GM18517 (cell line): Measurements from ENCODE around the gene ABCC2.
"Not testable (repeated sequence)": the region's sequence is repeated elsewhere in the genome, so short reads cannot be mapped to it uniquely, and the experiment has no call there.

Source experiments
- ATAC-seq: cut with Tn5 transposase; IDR thresholded peaks from one replicate; pipeline ENCODE4 v1.9.1; 2021; ENCODE audit warnings: mild to moderate bottlenecking, moderate library complexity; ENCODE audit not compliant: unreplicated experiment

ABCC2 gene

GRCh38 chr10:99807786-99808185 is 25.3 kb downstream of the ABCC2 start:
- ATAC-seq = no peak

DNA sequence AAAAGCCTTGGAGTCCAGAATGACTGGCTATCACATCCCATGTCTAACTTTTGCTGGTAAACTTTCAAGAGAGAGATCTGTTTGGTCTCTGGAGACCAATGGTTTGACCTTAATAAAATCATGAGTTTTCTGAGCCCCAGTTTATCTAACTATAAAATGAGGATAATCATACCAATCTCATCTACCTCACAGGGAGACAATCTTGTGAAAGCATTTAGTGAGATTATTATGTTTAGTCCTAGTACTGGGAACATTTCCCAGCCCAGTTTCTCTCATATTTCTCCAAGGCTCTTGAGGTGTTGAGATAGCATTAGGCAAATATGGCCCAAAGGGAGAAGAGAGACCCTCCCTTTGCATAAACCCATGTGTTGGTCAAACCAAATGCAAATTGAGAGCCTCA is 25.8 kb downstream of the ABCC2 start:
- no peak for ATAC-seq

GRCh38 chr10:99809481-99809880 is 27.0 kb downstream of the ABCC2 start:
- ATAC-seq = no peak

DNA sequence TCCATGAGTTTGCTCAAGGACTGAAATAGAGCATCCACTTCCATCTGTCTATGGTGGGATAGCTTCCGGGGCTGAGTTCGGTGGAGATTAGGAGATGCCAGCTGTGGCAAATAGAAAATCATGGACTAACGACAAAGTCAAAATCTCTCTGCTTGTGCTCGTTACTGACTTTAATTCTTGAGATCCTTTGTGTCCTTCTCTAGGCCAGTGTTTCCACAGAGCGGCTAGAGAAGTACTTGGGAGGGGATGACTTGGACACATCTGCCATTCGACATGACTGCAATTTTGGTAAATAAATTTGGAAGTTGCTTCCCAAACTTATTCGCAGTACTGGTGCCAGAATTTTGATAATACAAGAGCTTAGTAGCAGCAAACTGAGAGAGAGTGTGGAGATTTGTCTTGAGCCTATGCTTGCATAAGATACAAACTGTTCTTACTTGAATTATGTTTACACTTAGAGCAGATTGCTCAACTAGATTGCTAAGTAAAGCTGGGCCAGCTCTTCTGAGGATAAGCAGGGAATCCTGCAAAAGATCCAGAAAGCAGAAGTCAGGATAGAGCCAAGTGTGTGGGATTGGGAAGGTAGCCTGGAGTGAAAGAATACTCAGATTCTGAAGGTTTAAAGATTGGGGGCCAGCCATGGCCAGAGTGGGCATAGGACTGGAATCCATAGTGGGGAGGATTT is 27.6 kb downstream of the ABCC2 start:
- no peak for ATAC-seq

DNA sequence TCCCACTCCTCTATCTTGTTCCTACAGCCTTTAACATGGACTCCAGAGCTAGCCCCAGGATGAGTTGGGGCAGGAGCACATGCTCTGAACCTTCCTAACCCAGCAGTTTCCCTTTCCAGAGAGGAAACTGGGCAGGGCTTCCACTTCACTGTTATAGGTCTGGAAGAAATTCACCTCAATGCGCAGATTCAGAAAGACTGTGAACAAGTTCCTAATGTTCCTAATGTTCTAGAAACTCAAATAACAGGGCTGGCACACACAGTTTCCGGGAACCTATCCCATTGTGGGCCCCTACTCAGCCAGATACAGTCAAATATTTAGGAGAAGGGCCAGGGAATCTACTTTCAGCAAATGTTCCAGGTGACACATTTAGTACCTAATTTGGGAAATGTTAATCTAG is 29.7 kb downstream of the ABCC2 start:
- ATAC-seq = no peak

DNA sequence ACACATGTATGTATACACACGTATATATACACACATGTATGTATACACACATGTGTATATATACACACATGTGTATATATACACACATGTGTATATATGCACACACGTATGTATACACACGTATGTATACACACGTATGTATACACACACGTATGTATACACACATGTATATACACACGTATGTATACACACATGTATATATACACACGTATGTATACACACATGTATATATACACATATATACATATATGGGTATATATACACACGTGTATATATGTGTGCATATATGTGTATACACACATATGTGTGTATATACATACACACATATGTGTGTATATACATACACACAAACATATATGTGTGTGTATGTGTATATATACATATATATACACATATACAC is 31.7 kb downstream of the ABCC2 start:
- ATAC-seq = no peak

DNA sequence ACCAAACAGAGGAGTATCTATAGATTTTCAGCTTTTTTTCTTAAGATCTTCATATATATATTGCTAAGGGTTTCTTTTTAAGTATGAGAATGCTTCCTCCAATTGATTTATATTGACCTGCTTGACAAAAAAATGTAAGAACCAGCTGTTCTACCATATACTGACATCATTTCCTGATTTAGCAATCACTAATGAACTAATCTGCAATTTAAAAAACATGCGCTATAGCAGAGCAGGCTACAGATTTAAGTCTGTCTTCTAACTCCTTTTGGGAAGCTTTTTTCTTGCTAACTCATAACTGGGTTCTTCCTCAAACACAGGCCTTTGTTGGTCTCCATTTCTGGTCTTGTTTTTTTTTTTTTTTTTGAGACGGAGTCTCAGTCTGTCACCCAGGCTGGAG is 33.2 kb downstream of the ABCC2 start:
- ATAC-seq = no peak

DNA sequence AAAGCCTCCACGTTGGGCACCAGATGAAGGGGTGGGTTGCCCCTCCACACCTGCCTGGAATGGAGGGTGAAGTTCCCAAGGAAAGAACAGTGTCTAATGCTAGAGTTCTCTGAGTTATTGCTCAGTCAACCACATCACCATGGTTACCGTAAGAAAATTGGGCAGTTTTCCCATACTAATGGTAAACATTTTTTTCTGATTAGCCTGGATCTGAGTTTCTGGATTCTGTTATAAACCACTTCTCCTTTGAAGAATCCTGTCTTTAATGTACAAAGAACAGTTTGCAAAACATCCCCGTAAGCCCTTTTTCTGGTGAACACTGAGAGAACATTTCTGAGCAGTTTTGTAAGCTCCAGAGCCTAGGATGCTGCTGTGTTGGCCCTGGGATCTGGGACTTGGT is 45.5 kb downstream of the ABCC2 start:
- no peak for ATAC-seq

GRCh38 chr10:99828464-99828863 is 46.0 kb downstream of the ABCC2 start:
- ATAC-seq = no peak

GRCh38 chr10:99832439-99832838 is 50.0 kb downstream of the ABCC2 start:
- ATAC-seq = no peak

- no peak for ATAC-seq
Measured at GRCh38 chr10:99834410-99834809, 52.0 kb downstream of the ABCC2 start.

- ATAC-seq = no peak
Measured at GRCh38 chr10:99835947-99836346, 53.5 kb downstream of the ABCC2 start.

DNA sequence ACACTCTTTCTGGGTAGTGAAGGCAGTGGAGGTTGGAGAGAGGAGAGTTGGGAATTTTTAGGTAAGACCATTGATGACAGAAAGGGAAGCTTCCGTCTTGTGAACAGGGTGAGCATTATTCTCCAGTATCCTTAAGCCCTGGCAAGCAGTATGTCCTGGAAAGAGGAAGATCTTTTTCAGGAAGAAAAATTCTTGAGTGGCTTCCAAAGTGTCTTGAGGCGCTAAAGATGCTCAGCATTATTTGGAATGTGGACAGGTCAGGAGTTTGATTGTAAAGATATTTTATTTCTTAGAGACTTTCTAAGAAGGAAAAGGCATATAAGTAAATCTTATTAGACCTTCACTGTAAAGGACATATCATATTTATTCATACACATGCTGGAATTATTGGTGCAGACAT is 54.3 kb downstream of the ABCC2 start:
- ATAC-seq = no peak

DNA sequence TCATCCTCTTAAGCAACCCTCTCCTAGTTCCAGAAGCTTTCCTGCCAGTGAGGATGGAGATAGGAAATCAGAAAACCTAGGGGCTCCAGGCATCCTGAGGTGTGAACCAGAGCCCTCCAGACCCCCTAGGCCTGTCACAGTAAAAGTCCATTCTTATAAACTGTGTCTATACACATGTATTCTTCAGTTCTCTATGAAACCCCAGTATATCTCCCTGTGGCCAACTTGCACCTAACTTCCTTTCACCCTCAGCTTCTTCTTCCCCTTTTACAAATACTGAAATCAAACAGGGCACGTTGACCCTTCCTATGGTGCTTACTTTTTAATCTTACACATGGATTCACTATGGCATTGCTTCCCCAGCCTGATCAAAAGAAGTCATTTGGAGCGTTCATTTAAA is 58.4 kb downstream of the ABCC2 start:
- ATAC-seq = not testable (repeated sequence)

- ATAC-seq = no peak
Measured at GRCh38 chr10:99841746-99842145, 59.3 kb downstream of the ABCC2 start.

- no peak for ATAC-seq
Measured at GRCh38 chr10:99843310-99843709, 60.9 kb downstream of the ABCC2 start.

GRCh38 chr10:99844433-99844955 is 62.1 kb downstream of the ABCC2 start:
- no peak for ATAC-seq

- ATAC-seq = no peak
Measured at GRCh38 chr10:99845837-99846382, 63.5 kb downstream of the ABCC2 start.

DNA sequence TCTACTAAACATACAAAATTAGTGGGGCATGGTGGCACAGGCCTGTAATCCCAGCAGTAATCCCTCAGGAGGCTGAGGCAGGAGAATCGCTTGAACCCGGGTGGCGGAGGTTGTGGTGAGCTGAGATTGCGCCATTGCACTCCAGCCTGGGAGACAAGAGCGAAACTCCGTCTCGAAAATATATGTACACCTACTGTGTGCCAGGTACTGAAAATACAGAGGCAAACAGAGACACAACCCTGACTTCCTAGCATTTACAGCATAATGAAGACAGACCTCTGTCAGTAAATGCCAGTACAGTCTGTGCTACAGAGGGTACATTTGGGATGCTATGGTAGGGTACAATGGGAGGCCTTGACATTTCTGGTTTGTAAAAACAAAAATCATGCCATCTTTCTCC is 66.6 kb downstream of the ABCC2 start:
- no peak for ATAC-seq

GRCh38 chr10:99849536-99849935 is 67.1 kb downstream of the ABCC2 start:
- no peak for ATAC-seq

DNA sequence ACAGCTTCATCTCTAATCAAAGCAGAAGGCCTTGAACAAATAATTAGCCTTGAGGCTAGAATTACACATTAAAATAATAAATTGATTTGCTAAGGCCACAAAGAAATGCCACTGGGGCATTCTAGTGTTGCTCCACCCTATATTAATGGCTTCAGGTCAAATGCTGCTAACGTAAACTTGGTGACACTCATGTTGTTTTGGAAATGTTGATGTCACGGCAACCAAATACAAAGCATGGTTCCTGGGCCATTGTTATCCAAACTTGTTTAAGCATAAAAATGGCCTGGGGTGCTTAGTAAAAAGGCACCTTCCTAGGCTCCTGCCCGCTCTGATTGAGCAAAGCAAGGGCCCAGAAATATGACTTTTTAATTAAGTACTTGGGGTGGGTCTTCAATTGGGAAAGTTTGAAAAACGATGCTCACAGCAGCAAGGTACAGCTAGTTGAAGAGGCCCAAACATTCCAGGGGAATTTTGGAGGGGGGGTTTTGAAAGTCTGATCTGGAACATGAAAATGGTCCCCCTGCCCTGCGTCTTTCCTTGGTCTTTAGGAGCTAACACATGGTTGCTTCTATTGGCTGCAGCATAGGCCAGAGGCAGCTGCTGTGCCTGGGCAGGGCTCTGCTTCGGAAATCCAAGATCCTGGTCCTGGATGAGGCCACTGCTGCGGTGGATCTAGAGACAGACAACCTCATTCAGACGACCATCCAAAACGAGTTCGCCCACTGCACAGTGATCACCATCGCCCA is 67.8 kb downstream of the ABCC2 start:
- ATAC-seq = no peak

DNA sequence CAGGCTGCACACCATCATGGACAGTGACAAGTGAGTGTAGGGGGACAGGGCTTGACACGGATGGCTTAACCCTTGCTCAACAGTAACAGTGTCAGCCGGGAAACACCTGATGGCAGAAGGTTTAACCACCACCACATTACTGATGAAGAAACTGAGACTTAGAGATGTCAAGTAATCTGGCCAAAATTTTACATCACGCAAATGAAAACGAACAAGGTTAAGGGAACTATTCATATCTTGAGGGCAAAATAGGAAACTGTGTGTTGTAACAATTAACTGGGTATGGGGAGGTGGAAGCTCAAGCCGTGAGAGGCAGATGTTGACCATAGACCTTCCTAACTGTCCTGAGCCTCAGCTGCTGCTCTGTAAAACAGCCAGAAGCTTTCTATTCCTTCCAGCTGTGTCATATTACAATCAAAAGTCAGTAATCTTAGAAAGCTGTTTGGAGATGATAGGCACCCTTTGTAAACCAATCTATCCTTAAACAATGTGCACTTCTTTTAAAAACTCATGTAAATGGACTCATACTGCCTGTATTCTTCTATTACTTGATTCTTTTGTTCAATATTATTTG is 68.4 kb downstream of the ABCC2 start:
- ATAC-seq = no peak
